Measurements from ENCODE around the gene HNRNPA0. TPM values are rescaled to one million over a fixed set of nuclear protein-coding genes. Genes with fewer than 3 reads are reported as not detected.

HNRNPA0 gene
- 14.9 and 18.5 TPM in 2 replicates for total RNA-seq

DNA sequence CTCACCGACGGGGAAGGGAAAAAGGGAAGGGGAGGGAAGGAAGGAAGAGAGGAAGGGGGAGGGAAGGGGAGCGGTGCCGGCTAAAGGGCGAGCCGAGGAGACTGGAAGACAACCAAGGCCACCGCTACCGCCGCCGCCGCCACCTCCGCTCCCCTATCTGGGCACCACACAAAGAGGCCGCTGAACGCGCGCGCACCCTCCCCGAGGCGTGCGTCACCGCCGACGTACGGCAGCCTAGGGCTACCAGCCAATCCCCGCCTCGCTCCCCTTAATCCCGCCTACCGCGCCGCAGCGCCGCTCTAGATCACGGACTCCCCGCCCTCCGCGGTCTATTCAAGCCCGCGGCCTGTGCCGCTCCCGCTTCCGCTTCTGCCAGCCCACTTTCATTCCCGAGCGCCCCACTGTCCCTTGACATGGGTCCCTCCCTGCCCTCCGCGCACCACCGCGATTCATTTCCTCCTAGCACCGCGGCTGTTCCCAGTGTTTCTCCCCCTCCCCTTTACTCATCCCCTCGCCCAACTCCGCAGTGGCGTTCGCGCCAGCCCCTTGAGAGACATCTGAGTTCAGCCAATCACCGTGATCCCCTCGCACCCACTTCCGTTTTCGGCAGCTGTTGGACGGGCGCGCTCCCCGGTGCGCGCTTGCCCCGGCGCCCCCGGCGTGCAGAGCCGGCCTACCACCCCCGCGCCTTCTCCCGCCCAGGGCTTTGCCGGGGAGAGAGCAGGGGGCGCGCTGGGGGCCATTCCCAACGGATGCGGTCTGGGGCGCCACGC, at the start of gene HNRNPA0:
TSS of gene HNRNPA0 (minus strand) at position 176 of the 773 bp plus-strand sequence. CDS start 297 bp downstream, outside the sequence.

DNA sequence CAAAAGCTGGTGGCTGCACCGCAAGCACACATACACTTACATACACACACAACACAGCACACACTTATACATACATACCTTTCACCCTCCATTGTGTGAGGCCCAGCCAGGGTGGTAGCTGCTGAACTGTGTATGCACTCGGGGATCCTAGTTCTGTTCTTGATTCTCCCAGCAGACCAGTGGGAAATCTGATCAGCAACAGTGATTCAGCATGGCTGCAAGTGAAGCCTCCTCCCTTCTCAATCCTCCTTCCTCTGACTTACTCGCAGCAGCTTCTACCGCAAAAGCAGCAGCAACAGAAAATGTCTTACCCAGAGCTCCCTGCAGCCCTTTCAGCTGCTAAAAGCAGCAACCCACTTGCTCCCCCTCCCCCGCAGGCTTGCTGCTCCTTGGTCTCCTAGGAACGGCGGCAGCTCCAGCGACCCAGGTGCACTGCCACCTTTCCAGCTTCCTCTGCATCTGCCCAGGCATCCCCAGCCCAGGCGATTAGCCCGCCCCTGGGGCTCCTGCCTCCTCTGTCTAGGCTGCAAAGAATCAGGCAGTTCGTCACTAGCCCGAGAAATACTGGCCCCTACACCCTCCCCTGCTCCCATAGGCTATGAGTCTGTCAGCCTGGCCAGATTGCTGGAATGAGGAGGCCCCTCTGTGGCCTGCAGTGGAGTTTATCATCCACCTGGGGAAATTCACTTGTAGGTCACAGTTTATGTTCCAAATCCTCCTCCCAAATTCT, 18.4 kb downstream of the HNRNPA0 start, which contains the start of gene KLHL3:
TSS of gene KLHL3 (minus strand) at position 535 of the 730 bp plus-strand sequence. CDS start at position 92, 443 bp downstream.

Other genes starting within 250 kb of the HNRNPA0 start
- 5.5 and 9.1 TPM in 2 replicates for gene KLHL3, start 18.3 kb downstream of the HNRNPA0 start, total RNA-seq
- gene MYOT, start 113.5 kb upstream of the HNRNPA0 start, total RNA-seq = not detected in 2 replicates
- not detected in 2 replicates for gene PKD2L2, start 135.1 kb upstream of the HNRNPA0 start, total RNA-seq